ENCODE results near the gene COL6A1. TPM values are rescaled to one million over a fixed set of nuclear protein-coding genes. Genes with fewer than 3 reads are reported as not detected.

COL6A1 gene
- total RNA-seq, 1 donor from 2014 or later, result 65.5 TPM

DNA sequence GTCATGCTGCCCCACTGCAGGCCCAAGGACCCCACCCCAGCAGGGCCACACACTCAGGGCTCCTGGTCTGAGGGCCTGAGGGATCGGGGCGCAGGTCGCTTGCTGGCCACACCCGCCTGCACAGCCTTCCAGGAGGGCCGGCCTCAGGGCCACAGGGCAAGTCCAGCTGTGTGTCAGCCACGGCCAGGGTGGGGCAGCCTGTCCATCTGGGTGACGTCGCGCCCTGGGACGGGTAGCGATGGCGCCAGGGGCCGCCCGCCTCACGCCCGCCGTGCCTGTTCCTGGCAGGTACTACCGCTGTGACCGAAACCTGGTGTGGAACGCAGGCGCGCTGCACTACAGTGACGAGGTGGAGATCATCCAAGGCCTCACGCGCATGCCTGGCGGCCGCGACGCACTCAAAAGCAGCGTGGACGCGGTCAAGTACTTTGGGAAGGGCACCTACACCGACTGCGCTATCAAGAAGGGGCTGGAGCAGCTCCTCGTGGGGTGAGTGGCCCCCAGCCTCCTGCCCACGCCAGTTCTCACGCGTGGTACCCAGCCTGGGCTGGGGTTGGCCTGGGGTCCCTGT is 2.5 kb downstream of the COL6A1 start:
- H3K4me3 Mint-ChIP-seq (ENCODE audit: unreplicated experiment), result no peak overlapping the region
- peak; percentile 6 for DNase-seq (ENCODE audit: low spot score)
- peaks cover 4% of the 10 kb centered on the region for H3K4me1 Mint-ChIP-seq (ENCODE audit: unreplicated experiment)
- H3K9me3 Mint-ChIP-seq (ENCODE audit: unreplicated experiment), result no peaks in the 10 kb centered on the region
- H3K27ac Mint-ChIP-seq (ENCODE audit: unreplicated experiment), result no peak overlapping the region
- H3K36me3 Mint-ChIP-seq (ENCODE audit: low read depth, unreplicated experiment), result peaks cover 11% of the 10 kb centered on the region
- H3K27me3 Mint-ChIP-seq (ENCODE audit: unreplicated experiment), result peaks cover 12% of the 10 kb centered on the region
- TF ChIP-seq, protein P1, sequence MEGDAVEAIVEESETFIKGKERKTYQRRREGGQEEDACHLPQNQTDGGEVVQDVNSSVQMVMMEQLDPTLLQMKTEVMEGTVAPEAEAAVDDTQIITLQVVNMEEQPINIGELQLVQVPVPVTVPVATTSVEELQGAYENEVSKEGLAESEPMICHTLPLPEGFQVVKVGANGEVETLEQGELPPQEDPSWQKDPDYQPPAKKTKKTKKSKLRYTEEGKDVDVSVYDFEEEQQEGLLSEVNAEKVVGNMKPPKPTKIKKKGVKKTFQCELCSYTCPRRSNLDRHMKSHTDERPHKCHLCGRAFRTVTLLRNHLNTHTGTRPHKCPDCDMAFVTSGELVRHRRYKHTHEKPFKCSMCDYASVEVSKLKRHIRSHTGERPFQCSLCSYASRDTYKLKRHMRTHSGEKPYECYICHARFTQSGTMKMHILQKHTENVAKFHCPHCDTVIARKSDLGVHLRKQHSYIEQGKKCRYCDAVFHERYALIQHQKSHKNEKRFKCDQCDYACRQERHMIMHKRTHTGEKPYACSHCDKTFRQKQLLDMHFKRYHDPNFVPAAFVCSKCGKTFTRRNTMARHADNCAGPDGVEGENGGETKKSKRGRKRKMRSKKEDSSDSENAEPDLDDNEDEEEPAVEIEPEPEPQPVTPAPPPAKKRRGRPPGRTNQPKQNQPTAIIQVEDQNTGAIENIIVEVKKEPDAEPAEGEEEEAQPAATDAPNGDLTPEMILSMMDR (IDR thresholded peaks at IDR 0.05; ENCODE audit: unreplicated experiment), result no peak

DNA sequence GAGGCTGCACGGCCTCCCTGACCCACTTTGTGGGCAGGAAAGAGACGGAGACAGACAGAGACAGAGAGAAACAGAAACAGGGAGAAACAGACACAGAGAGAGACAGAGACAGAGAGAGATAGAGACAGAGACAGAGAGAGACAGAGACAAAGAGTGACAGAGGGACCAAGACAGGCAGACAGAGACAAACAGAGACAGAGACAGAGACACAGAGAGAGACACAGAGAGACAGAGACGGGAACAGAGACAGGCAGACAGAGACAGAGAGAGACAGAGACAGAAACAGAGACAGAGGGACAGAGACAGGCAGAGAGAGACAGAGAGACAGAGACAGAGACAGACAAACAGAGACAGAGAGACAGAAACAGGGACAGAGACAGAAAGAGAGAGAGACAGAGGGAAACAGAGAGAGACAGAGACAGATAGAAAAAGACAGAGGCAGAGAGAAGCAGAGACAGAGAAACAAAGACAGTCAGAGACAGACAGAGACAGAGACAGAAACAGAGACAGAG is 3.1 kb downstream of the COL6A1 start:
- peak overlapping the region; percentile 76 for H3K4me3 Mint-ChIP-seq (ENCODE audit: unreplicated experiment)
- no peaks in the 10 kb centered on the region for H3K9me3 Mint-ChIP-seq (ENCODE audit: unreplicated experiment)
- peaks cover under 1% of the 10 kb centered on the region for H3K4me1 Mint-ChIP-seq (ENCODE audit: unreplicated experiment)
- peaks cover 11% of the 10 kb centered on the region for H3K36me3 Mint-ChIP-seq (ENCODE audit: low read depth, unreplicated experiment)
- TF ChIP-seq, protein P1 (IDR thresholded peaks at IDR 0.05; ENCODE audit: unreplicated experiment), result no peak
- peak overlapping the region; percentile 58 for H3K27ac Mint-ChIP-seq (ENCODE audit: unreplicated experiment)
- peaks cover 9% of the 10 kb centered on the region for H3K27me3 Mint-ChIP-seq (ENCODE audit: unreplicated experiment)
- DNase-seq (ENCODE audit: low spot score), result no peak

DNA sequence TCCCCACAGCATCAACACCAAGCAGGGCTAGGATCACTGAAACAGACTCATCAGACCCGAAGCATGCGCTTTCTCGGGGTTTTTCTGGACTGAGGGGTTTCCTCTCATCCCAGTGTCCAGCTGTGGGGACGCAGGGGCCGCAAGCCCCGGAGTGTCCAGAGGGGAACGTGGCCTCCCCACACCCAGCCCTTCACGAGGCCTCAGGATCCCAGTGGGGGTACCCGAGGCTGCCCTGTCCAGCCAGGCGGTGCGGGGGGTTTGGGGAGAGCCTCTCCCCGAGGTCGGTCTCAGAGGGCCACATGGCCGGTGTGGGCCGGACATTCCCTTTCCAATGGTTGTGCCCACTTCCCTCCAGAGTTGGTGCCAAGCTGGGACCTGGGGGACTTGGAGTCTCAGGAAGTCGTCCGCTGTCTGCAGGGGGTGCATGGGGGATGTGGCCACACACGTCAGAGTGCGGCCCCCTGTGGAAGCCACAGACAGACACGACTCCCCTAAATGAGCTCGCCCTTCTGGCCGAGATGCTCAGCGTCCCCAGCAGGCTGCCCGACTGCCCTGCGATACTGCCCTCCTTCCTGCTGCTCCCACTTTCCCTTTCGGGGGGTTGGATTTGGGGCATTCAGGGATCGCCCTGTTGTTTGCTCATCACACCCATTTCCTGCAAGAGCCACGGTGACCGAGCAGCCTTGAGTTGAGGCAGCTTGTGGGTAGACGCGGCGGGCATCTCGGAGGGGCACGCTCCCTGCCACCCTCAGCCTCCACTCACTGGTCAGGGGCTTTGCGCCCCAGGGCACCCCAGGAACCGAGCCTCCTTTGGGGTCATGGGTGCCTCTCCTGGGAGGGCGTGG is 4.1 kb downstream of the COL6A1 start:
- H3K9me3 Mint-ChIP-seq (ENCODE audit: unreplicated experiment), result no peaks in the 10 kb centered on the region
- peaks cover 11% of the 10 kb centered on the region for H3K36me3 Mint-ChIP-seq (ENCODE audit: low read depth, unreplicated experiment)
- TF ChIP-seq, protein P1 (IDR thresholded peaks at IDR 0.05; ENCODE audit: unreplicated experiment), result no peak
- peak overlapping the region; percentile 76 for H3K4me3 Mint-ChIP-seq (ENCODE audit: unreplicated experiment)
- no peaks in the 10 kb centered on the region for H3K4me1 Mint-ChIP-seq (ENCODE audit: unreplicated experiment)
- H3K27ac Mint-ChIP-seq (ENCODE audit: unreplicated experiment), result no peak overlapping the region
- H3K27me3 Mint-ChIP-seq (ENCODE audit: unreplicated experiment), result peaks cover 9% of the 10 kb centered on the region
- DNase-seq (ENCODE audit: low spot score), result peak; percentile 3

DNA sequence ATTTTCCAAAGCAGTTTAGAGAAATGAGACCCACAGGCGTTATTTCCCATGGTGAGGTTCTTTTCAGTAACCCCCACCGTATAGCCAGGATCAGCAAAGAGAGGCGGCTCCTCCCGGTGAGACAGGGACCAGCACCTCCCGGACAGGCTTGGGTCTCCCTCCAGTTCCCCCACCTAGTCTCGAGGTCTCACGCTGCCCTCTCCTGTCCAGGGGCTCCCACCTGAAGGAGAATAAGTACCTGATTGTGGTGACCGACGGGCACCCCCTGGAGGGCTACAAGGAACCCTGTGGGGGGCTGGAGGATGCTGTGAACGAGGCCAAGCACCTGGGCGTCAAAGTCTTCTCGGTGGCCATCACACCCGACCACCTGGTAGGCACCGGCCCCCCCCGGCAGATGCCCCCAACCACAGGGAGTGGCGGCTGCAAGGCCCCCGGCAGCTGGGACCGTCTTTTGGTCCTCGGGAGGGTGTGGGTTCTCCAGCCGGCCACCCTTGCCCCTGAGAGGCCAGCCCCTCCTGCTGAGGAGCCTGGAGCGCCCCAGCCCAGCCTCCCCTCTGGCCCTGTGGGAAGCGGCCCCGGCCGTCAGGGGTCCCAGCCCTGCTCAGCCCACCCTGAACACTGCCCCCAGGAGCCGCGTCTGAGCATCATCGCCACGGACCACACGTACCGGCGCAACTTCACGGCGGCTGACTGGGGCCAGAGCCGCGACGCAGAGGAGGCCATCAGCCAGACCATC is 4.9 kb downstream of the COL6A1 start:
- Mint-ChIP-seq H3K9me3 (ENCODE audit: unreplicated experiment) (no peaks in the 10 kb centered on the region), H3K27ac (ENCODE audit: unreplicated experiment) (no peak overlapping the region), H3K4me1 (ENCODE audit: unreplicated experiment) (no peaks in the 10 kb centered on the region), H3K27me3 (ENCODE audit: unreplicated experiment) (peaks cover 9% of the 10 kb centered on the region), H3K36me3 (ENCODE audit: low read depth, unreplicated experiment) (peaks cover 11% of the 10 kb centered on the region), H3K4me3 (ENCODE audit: unreplicated experiment) (no peak overlapping the region)
- peak; percentile 3 for DNase-seq (ENCODE audit: low spot score)
- TF ChIP-seq, protein P1 (IDR thresholded peaks at IDR 0.05; ENCODE audit: unreplicated experiment), result no peak

Measured in endothelial cell (in vitro differentiated cells).